NCI-H2196 treated with DMSO at 0.1 percent for 48 hours (cell line): ENCODE data around the gene PDE2A.

ENCODE experiments used
- DNase-seq: peaks from one replicate; lab custom pipeline; 2025; ENCODE audit not compliant: unreplicated experiment; lab: John Stamatoyannopoulos, UW

Gene PDE2A

DNA sequence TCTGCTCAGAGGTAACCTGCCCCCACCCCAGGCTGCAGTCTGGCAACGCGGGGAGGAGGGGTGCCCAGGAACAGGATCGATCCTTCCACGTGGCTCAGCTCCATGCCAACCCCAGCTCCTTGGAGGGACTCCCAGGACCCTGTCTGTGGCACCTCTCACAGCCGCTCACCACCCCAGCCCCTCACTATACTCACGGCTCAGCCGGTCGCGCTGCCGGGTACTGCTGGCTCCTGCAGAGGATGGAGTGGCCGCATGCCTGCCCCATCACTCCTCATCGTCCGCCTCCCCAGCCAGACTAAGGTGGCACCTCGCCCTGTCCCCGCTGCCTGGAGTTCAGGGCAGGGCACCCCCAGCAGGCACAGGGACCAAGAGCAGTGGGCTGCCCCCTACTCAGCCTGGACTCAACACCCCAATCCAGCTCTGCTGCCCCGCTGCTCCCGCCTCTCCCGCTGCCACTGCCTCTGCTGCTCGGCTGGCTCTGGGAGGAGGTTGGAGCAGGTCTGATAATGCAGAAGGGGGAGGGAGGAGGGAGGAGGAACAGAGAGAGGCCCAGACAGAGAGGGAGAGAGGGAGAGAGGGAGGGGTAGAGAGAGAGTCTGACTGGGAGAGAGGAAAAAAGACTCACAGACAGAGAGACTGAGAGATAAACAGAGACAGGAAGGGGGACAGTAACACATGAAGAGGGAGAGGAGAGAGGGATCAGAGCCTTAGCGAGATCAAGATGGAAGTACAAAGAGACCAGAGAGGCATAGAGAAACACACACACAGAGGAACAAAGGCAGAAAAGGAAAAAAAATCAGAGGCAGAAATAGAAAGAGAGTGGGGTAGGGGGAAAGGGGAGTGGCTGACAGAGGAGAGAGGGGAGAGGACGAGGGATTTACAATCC lies at the start of gene PDE2A:
PDE2A (minus strand) TSS at position 480 of the 886 bp plus-strand sequence; CDS start at position 265, 215 bp downstream.
- no peak for DNase-seq

DNA sequence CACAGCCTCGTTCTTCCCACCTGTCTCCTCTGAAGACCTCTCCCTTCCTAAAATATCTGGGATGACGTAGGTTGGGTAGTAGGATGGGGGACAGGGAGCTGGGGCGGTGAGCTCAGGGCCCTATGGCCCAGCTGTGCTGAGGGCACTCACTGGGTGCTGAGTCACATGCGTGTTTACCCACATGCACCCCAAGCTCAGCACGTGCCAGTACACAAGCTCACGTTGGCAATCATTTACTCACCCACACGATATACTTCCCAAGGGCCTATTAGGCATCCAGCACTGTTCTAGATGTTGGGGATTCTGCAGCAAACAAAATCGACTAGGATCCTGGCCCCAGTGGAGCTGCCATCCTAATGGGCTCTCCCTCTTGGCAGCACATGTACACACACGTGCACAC lies 49.3 kb upstream of the PDE2A start:
- DNase-seq = no peak

DNA sequence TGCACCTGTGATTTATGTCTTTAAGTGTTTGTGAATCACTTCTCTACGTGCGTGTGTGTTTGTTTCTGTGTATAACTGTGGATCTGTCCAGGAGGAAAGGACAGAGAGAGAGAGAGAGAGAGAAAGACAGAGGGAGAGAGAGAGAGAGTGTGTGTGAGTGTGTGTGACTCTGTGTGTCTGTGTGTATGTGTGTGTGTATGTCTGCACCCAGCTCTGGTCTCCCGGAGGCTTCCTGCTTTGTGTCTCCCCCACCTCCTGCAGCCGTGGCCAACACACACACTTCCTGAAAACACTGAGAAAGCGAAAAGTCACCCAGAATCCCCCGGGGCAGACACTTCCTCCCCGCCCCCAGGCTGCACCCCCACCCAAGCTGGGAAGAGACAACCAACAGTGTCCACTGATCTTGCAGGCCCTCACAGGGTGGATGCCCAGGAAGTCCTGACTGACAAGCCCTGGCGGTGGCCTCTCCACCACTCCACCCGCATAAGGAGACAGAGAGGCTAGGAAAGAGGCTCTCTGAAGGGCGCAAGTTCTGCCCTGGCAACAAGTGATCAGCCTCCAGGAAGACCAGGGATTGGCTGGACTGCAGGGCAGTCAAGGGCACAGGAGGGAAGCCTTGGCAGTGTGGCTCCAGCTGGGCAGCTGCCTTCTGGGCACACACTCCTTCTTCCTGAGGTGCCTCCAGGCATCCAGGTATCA lies 48.0 kb upstream of the PDE2A start:
- DNase-seq = peak; percentile 85

DNA sequence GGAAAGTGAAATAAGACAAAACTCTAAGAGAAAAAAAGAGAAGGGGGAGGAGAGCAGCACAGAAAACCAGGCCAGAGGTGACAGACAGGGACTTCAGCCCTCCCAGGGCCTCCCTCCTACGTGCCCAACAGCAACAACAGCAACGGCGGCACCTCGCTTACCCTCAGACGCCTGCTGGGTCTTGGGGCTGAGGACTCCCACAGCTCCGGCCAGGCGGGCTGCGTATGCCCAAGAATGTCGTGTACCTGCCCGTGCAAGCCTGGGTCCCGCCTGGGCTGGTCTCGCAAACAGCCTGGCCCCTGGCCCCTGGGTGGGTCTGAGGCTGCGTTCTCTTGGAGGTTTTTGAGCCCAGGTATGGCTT lies 47.4 kb upstream of the PDE2A start:
- DNase-seq = no peak

DNA sequence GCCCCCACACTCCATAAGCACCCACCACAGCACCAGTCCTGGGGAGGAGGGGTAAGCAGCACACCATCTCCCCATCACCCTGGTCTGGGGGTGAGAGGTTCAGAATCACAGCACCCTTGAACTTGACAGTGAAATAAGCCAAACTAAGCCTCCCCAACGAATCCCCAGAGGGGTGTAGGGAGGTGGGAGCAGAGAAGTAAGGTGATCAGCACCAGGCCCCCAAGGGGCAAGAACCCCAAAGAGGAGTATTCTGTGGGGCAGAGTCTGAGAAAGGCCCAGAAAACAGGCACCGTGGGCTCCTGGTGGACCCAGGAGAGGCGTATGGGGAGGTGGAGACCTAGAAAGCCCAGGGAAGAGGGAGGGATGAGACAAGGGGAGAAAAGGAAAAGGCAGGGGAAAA lies 47.1 kb upstream of the PDE2A start:
- no peak for DNase-seq

DNA sequence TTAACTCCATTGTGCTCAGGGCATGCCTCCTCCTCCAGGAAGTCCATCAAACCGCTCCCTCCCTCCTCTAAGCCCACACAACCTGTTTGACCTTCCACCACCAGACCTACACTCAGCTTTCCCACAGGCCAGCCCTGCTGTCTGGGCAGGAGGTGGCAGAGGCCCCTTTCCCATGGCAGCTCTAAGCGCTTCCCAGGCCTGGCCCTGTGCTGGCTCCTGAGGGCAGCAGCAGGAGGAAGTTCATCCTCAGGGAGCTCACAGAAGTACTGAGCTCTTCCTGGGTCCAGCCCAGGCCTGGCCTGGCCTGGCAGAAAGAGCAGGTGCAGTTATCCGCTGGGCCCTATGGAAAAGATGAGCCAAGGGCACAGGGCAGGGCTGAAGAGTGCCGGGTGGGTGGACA lies 46.6 kb upstream of the PDE2A start:
- no peak for DNase-seq

DNA sequence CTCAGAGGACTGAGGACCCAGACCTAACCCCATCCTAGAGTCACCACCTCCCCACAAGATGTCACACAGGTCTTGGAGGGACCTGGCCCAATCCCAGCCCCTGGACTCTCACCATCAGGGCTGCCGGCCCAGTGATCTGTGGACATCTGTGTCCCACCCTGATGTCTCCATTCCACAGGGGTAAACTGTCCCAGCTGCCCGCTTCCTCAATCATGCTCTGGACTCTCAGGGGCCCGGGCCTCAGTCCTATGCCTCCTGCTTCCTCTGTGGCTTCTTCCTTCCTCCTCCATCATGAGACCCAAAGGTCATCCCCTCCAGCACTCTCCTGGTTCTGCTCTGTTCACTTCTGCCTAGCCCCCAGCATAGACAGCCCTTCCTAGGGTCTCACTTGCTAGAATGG lies 45.8 kb upstream of the PDE2A start:
- DNase-seq = no peak

DNA sequence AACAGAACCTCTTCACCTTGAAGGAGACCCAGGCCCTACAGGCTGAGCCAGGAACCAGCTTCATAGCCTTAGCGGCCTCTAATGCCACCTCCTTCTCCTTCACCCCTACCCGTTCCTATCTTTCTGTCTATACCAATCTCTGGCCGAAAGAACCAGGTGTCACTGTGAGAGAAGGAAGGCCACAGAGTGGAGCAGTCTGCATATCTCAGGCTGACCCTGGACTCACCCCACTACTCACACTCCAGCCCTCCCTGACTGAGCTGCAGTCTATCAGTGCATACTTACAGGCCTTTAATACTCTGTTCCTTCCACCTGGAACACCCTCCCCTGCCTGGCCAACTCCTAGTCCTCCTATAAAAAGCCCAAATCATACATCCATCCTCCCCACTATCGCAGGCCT lies 45.3 kb upstream of the PDE2A start:
- no peak for DNase-seq

DNA sequence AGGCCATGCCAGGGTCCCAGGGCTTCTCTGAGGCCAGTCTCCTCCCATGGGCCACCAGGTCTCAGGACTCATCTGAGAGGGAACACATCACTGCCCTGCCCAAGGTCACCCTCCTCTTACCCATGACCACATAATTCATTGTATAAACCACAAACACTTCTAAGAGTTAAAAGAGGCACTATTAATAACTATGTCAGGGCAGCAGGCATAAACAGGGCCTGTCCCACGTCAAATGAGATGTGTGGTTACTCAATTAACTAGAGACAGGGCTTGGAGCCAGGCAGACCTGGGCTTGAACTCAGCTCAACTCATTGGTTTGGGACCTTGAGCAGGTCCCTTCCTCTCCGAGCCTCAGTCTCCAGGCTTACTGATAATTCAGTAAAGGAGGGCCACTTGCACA lies 44.9 kb upstream of the PDE2A start:
- no peak for DNase-seq

DNA sequence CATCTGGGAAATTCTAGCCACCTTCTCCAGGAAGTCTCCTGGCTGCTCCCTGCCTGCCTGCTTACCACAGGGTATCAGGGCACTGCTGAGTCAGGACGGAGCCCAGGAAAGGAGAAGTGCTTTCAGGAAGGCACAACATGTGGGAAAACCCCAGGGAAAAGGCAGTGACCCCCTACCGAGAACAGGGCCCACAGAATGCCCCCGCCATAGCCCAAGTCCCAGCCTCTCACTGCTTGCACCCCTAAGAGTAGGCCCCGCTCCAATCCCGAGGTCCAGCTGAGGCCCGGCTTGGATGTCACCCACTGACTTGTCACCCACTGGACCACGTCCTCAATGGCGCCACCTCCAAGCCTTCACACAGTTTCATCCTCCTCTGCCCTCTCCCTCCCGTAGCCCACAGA lies 43.9 kb upstream of the PDE2A start:
- no peak for DNase-seq

DNA sequence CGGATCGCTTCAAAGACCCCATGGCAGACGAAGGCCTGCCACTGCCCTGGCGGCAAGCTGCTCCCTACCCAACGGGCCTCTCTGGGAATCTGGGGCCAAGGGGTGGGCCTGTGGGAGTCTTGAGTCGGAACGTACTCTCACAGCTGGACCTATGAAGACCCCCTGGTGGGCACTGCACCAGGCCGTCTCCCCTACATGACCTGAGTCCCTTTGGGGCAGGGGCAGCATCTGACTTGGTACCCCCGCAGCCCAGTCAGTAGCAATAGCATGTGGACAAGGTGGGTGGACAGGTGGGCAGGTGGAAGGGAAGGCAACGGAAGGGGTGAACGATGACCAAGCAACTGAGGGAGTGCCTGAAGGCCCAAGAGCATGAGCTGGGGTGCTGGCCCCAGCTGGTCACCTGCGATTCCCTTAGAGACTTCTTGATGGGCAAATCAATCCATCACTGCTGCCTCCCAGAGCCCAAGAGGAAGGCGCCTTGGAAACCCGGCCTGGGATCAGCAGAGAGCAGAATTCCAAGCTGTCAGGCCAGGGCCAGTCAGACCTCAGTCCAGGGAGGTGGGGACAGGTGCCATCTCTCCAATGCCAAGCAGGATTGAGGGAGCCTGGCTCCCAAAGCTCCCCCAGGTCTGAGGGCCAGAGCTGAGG lies 42.7 kb upstream of the PDE2A start:
- no peak for DNase-seq

DNA sequence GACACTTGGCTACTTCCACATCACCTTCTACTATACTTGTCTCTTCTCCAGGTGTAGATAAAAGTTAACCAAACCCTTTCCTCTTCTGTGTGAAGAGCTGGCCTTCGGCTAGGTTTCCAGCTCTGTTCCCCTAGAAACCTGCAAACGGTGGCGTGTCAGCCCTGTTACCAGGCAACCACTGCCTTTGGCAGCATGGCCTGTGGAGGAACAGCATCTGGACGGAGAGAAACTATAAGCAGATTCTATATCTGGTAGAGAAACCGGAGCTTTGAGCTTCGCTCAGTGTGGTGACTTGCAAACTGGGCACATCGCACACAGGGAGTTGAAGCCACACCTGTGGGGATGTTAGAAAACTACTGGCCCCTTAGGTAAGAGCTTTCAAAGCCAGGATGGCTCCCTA lies 42.1 kb upstream of the PDE2A start:
- no peak for DNase-seq

DNA sequence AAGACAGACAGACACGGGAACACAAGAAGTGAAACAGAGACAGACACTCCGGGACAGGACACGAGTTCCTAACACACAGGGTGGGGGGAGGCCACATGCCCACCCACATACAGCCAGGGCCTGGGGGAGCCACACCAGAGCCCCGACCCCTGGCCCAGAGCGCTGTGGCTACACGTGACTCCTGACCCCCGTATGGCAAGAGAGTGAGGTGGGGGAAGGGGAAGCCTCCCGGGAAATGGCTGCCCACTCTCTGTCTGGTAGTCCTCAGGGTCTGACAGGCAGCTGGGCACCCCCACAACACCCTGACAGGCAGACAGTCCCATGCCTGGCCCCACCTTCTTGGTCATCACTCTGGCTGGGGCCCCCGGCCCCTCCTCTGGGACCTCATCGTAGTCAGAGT lies 38.6 kb upstream of the PDE2A start:
- no peak for DNase-seq

DNA sequence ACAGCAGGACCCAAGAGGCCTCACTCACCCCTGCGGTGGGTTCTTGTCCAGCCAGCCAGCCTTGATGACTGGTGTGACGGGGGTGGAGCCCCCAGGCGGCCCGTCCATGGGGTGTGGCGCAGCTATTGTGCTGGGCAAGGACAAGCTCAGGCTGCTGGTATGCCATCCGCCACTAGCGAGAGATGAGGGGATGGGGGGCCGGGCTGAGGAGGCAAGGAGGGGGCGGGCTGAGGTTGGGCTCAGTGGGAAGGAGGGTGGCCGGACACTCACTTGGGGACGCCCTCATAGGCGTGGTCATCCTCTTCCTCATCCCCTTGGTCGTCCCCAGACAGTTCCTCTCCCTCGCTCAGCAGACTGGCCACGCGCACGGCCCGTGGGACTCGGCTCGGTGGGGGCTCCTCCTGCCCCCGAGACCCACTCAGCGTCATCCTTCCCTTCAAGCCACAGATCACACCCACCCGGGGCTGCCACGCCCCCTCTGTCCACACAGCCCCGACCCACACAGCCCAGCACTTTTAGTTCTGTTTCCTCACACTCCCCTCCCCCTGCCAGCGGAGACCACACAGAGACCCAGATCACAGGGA lies 38.0 kb upstream of the PDE2A start:
- DNase-seq = no peak

DNA sequence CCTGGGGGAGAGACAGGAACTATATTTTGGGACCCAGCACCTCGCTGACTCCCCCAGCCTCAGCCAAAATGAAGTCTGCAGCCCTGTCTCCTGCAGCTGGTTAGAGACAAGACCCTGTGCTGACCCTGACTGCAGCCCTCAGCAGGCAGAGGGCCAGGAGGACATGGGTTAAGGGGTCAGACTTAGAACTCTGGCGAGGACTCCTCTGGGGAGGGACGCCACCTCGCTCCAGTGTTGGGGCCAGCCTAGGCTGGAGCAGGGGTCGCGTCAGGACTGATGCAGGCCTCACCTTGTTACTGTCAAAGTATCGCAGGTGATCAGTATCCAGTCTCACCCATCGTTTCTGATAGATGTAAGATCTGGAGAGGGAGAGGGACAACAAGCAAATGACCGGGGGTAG lies 36.9 kb upstream of the PDE2A start:
- DNase-seq = no peak

DNA sequence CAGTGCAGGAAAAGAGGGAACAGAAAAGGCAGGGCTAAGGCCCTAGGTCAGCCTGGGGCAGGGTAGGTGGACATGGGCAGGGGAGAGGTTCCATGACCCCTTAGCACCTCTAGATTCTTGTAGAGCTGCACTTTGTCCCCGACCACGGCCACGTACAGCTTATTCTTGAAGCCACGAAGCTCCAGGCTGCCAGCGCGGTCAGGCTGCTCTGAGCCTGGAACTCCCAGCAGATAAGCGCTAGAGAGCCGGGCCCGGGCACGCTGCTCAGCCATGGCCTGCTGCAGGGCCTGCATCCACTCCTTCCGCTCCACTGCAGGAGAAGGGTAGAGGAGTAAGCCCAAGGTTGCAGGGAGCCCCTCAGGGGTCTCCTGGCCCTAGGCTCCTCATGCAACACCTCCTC lies 36.1 kb upstream of the PDE2A start:
- DNase-seq = no peak

DNA sequence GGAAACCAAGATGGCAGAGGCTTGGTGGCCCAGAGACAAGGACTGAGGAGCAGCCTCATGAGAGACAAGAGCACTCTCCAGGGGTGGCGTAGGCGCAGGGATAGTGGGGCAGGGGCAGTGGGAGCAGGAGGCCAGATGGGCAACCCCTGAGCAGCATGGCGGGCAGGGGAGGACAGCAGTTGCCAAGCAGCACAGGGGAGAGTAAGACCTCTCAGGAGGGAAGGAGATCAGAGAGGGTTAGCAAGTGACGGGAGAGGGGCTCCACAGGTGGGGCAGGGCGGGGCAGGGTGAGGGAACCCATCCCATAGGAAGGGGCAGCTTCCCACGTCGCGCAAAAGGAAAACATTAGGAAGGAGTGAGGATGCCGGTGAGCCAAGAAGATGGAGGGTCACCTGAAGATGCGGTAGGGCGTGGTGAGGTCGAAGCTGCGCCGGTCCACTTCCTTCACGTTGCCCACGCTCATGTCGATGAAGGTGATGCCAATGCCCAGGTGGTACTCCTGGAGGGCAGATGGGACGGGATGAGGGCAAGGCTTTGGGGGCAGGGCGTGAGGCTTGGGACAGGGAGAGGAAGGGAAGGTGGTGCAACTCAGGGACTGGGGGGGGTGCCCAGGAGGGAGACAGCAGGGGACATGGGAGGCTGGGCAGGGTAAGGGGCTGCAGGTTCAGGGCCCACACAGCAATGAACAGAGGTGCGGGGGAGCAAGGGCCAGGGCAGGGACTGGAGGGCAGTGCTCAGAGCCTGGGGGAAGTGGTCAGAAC lies 35.4 kb upstream of the PDE2A start:
- DNase-seq = no peak

DNA sequence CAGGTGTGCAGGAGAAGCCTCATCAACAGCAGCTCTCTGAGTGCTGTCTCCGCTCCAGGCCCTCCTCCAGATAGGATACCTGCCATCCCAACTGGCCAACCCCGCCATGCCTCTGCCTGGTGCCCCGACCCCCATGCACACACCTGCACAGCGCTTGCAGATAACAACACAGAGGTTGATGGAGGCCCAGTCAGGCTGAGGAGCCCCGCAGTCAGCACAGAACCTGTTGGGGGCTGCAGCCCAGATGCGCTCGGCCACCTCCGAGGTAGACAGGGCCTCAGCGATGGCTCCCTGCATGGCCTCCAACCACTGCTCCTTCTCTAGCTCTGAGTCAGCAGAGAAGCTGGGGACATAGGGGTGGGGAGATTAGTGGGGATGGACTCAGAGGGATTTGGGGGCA lies 32.8 kb upstream of the PDE2A start:
- DNase-seq = no peak

DNA sequence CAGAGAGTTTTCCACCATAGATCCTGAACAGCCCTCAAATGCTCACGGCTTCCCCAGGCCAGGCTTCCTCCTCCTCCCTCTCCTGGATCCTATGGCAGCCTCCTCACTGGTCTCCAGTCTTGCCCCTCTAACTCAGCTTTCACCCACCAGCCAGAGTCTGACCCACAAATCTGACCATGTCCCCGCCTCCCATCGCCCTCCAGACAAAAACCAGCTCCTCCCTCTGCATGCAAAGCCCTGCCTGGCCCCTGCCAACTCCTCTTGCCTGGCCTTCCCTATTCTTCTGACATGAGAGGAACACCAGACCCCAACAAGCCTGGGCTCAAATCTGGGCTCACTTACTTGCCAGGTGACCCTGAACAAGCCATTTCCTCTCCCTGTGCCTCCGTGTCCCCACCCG lies 32.4 kb upstream of the PDE2A start:
- no peak for DNase-seq

DNA sequence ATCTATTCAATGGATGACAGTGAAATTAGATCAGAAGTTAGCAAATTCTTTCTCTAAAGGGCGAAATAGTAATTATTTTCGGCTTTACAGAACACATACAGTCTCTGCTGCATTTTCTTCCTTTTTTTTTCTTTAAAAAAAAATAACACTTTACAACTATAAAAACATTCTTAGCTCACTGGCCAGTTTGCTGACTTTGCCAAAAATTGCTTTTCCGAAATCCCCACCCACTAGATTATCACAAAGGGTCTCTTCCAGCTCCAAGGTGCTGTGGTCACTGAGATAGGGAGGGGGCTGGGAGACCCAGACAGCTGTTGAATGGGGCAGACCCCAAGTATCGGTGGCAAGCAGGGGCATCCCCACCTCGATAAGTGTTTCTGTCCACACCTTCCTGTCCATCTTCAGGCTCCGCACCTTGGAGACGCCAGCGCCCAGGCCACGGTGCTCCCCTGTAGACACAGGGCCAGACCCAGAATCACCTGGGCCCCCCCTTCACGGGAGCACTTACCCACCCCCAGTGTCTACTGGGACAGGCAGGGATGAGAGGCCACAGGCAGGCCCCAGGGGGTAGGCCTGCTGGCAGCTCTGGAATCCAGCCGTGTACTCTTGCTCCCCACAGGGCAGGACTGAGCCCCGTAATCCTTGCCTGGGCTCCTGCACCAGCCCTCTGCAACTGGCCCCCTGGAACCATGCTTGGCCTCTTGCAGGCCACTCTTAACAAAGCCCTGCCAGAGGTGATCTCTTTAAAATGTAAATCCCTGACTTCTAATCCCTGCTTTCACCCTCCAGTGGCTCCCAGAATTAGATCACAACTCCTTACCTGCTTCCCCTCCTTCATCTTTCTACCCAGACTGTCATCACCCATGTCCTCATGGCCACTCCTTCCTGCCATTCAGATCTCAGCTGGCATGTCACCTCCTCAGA lies 31.5 kb upstream of the PDE2A start:
- DNase-seq = no peak
